ENCODE measurements around the gene CEP83. TPM values are rescaled to one million over a fixed set of nuclear protein-coding genes. Genes with fewer than 3 reads are reported as not detected.

CEP83 gene, protein sequence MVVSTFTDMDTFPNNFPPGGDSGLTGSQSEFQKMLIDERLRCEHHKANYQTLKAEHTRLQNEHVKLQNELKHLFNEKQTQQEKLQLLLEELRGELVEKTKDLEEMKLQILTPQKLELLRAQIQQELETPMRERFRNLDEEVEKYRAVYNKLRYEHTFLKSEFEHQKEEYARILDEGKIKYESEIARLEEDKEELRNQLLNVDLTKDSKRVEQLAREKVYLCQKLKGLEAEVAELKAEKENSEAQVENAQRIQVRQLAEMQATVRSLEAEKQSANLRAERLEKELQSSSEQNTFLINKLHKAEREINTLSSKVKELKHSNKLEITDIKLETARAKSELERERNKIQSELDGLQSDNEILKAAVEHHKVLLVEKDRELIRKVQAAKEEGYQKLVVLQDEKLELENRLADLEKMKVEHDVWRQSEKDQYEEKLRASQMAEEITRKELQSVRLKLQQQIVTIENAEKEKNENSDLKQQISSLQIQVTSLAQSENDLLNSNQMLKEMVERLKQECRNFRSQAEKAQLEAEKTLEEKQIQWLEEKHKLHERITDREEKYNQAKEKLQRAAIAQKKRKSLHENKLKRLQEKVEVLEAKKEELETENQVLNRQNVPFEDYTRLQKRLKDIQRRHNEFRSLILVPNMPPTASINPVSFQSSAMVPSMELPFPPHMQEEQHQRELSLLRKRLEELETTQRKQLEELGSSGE
- 8.9 to 12.1 TPM (median 9.4 TPM) in 5 replicates for total RNA-seq (2022; extraction: Qiagen RNA extraction; ENCODE audit: low read depth)

DNA sequence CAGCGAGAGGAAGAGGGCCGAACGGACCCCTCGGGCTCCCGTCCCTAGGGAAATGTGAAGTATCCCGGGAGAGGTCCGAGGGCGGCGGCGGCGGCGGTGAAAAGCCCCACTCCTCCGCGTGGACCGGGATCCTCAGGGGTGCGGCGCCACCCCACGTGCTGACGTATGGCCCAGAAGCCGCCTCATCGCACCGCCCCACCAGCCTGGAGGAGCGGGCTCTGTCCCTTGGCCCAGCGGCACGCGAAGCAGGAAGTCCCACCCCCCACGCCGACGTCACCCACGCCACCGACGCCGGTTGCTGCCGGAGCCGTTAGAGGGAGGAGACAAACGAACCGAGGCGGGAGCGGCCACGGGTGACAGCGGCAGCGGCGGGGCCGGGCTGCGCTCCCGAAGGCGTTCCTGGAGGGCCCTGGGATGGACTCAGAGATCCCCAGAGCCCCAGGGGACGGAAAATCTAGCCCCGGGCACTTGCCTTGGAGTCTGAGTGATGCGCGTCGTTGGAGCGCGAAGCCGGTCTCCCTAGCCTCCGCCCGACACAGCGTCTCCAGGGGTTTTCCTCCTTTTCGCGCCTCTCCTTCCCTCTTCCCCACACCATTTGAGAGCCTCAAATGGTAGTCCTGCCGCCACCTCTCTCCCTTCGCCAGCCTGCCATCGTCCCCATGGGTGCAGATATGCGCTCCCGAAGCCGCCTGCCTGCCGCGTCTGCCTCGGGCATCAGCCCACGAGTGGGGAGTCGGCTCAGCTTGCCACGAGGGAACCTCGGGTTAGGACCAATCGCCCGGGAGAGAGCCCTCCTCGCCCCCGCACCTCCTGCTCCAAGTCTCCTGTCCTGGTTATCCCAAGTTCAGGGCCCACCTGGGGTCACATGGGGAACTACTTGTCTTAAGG, at the start of gene CEP83:
Gene CEP83 (minus strand): TSS at position 140 of the 888 bp plus-strand sequence. CDS start 47,377 bp downstream, outside the sequence.

Other genes starting within 250 kb of the CEP83 start
- 0.99 to 1.3 TPM (median 1.1 TPM) in 5 replicates for gene TMCC3, start 190.7 kb upstream of the CEP83 start, total RNA-seq (2022; extraction: Qiagen RNA extraction; ENCODE audit: low read depth)

Data from A549 treated with CpdA at 1 μM for 4 hours (cell line).